GM13976 (cell line): ENCODE results near the gene L3MBTL4.

Source experiments
- DNase-seq: peaks from one replicate; pipeline ENCODE4 v3.0.0; 2012; ENCODE audit warnings: low spot score
- CTCF ChIP-seq: IDR thresholded peaks from 2 replicates; pipeline ENCODE4 v1.5.1; 2012; ENCODE audit warnings: borderline replicate concordance, mild to moderate bottlenecking; ENCODE audit not compliant: insufficient read depth; ENCODE audit errors: extremely low read depth, missing control alignments, control extremely low read depth
- in situ Hi-C: fragments of 300-500 bp; cut with MboI; formaldehyde crosslinking; loops from one replicate; pipeline ENCODE4 v1.12.0; 2022; ENCODE audit warnings: low sequenced_read_pairs, mixed read lengths, inconsistent platforms; ENCODE audit not compliant: unreplicated experiment

Gene L3MBTL4

GRCh38 chr18:5964596-5964995 is 450.1 kb downstream of the L3MBTL4 start:
- TF ChIP-seq CTCF: no peak
- in situ Hi-C loops: no loop called here
- no peak for DNase-seq

GRCh38 chr18:5964108-5964507 is 450.6 kb downstream of the L3MBTL4 start:
- no peak for DNase-seq
- TF ChIP-seq CTCF: no peak
- in situ Hi-C loops: no loop called here

GRCh38 chr18:5963267-5963666 is 451.4 kb downstream of the L3MBTL4 start:
- in situ Hi-C loops: no loop called here
- no peak for TF ChIP-seq CTCF
- DNase-seq: no peak

- TF ChIP-seq CTCF: no peak
- DNase-seq: no peak
- in situ Hi-C loops: no loop called here
These were observed 452.3 kb downstream of the L3MBTL4 start for GRCh38 chr18:5962362-5962761.

- in situ Hi-C loops: no loop called here
- DNase-seq: no peak
- TF ChIP-seq CTCF: no peak
These were observed 452.9 kb downstream of the L3MBTL4 start for GRCh38 chr18:5961828-5962150.

GRCh38 chr18:5961097-5961827 is 453.4 kb downstream of the L3MBTL4 start:
- DNase-seq: no peak
- in situ Hi-C loops: no loop called here
- no peak for TF ChIP-seq CTCF
